Neuronal stem cell (in vitro differentiated cells): ENCODE data around the gene HOXD9.

Source experiments
- DNase-seq: peaks from one replicate; pipeline ENCODE4 v3.0.0-alpha.2; 2013; ENCODE audit warnings: low spot score
- H2AFZ ChIP-seq: one replicate; pipeline ENCODE4 v1.6.1; 2013; ENCODE audit warnings: mild to moderate bottlenecking, low read length, inconsistent platforms
- H2AK5ac ChIP-seq: 2 replicates; pipeline ENCODE4 v1.6.1; 2013; ENCODE audit warnings: low read depth, mild to moderate bottlenecking, inconsistent platforms, low read length, moderate library complexity, mixed read lengths
- H2BK120ac ChIP-seq: 2 replicates; pipeline ENCODE4 v1.6.1; 2013; ENCODE audit warnings: low read depth, mild to moderate bottlenecking, inconsistent platforms, low read length, moderate library complexity, mixed read lengths
- H2BK12ac ChIP-seq: one replicate; pipeline ENCODE4 v1.6.1; 2013; ENCODE audit warnings: low read length, inconsistent platforms
- H2BK15ac ChIP-seq: 2 replicates; pipeline ENCODE4 v1.6.1; 2013; ENCODE audit warnings: mild to moderate bottlenecking, low read length, inconsistent platforms, mixed read lengths
- H2BK5ac ChIP-seq: one replicate; pipeline ENCODE4 v1.6.1; 2013; ENCODE audit warnings: inconsistent platforms, mild to moderate bottlenecking, low read length, moderate library complexity
- H3K14ac ChIP-seq: one replicate; pipeline ENCODE4 v1.6.1; 2013; ENCODE audit warnings: low read length, inconsistent platforms
- H3K18ac ChIP-seq: 2 replicates; pipeline ENCODE4 v1.6.1; 2013; ENCODE audit warnings: low read length, inconsistent platforms
- H3K23ac ChIP-seq: 2 replicates; pipeline ENCODE4 v1.6.1; 2013; ENCODE audit warnings: low read depth, mild to moderate bottlenecking, mixed read lengths, low read length, inconsistent platforms; ENCODE audit not compliant: poor library complexity
- H3K27ac ChIP-seq: replicated peaks from 3 replicates; pipeline ENCODE4 v1.5.1; 2013; ENCODE audit warnings: low read length, inconsistent platforms
- H3K27me3 ChIP-seq, 3 experiments: 2 replicates each; pipeline ENCODE4 v1.6.1; 2013; ENCODE audit warnings: low read length in 3 of 3, mild to moderate bottlenecking in 2 of 3, inconsistent platforms in 1 of 3, low read depth in 1 of 3, mixed read lengths in 1 of 3, moderate library complexity in 1 of 3; ENCODE audit not compliant: control insufficient read depth in 3 of 3, insufficient read depth in 3 of 3
- H3K36me3 ChIP-seq, 2 donors: replicated peaks in 1 of 2; 2 replicates each; pipeline ENCODE4 v1.6.1; 2013; ENCODE audit warnings: low read length in 2 of 2; ENCODE audit not compliant: control insufficient read depth in 2 of 2, insufficient read depth in 2 of 2
- H3K4ac ChIP-seq: 2 replicates; pipeline ENCODE4 v1.6.1; 2013; ENCODE audit warnings: inconsistent platforms, mild to moderate bottlenecking, low read length, moderate library complexity
- H3K4me1 ChIP-seq, 2 donors: 1 replicate in 1 of 2; 2 replicates in 1 of 2; pipeline ENCODE4 v1.6.1; 2013; ENCODE audit warnings: low read length in 2 of 2, low read depth in 1 of 2; ENCODE audit not compliant: control insufficient read depth in 2 of 2, insufficient read depth in 1 of 2
- H3K4me2 ChIP-seq: one replicate; pipeline ENCODE4 v1.6.1; 2013; ENCODE audit warnings: mild to moderate bottlenecking, low read length, inconsistent platforms; ENCODE audit not compliant: insufficient read depth, poor library complexity, severe bottlenecking
- H3K4me3 ChIP-seq, 2 donors: 2 replicates each; pipeline ENCODE4 v1.5.1; 2013; ENCODE audit warnings: low read length in 2 of 2, mild to moderate bottlenecking in 2 of 2, inconsistent platforms in 1 of 2, moderate library complexity in 1 of 2
- H3K79me1 ChIP-seq: one replicate; pipeline ENCODE4 v1.6.1; 2013; ENCODE audit warnings: low read depth, mild to moderate bottlenecking, inconsistent platforms, low read length, moderate library complexity
- H3K9ac ChIP-seq: one replicate; pipeline ENCODE4 v1.6.1; 2013; ENCODE audit warnings: mild to moderate bottlenecking, low read depth, low read length, inconsistent platforms; ENCODE audit not compliant: poor library complexity
- H3K9me3 ChIP-seq, 2 donors: replicated peaks in 1 of 2; 2 replicates each; pipeline versions ENCODE3 to v1.6.1; 2013; ENCODE audit warnings: low read length in 2 of 2, mild to moderate bottlenecking in 2 of 2, inconsistent platforms in 1 of 2, low read depth in 1 of 2, mixed read lengths in 1 of 2, moderate library complexity in 1 of 2; ENCODE audit not compliant: control insufficient read depth in 2 of 2, insufficient read depth in 1 of 2
- H4K8ac ChIP-seq: one replicate; pipeline ENCODE4 v1.6.1; 2013; ENCODE audit warnings: low read depth, mild to moderate bottlenecking, inconsistent platforms, low read length, moderate library complexity
- H4K91ac ChIP-seq: one replicate; pipeline ENCODE4 v1.6.1; 2013; ENCODE audit warnings: low read length, low read depth, mild to moderate bottlenecking, inconsistent platforms; ENCODE audit not compliant: poor library complexity
- WGBS, 2 donors: extraction: QIAGEN DNeasy Blood & Tissue Kit; methylation state at CpG; one replicate each; pipeline ENCODE4 v1.1.7; 2013; ENCODE audit warnings: missing lambda C conversion rate in 2 of 2, mixed read lengths in 1 of 2; ENCODE audit not compliant: insufficient read length in 2 of 2, insufficient replicate concordance in 1 of 2; ENCODE audit errors: extremely low coverage in 2 of 2; 5-methylcytosine and 5-hydroxymethylcytosine counted together

Gene HOXD9

GRCh38 chr2:176151442-176152287, 29.1 kb downstream of the HOXD9 start, which contains the start of gene HOXD4:
TSS of gene HOXD4 (plus strand) at chr2:176151550. CDS start at chr2:176151634, 84 bp downstream.
- no peak within 1 kb of the TSS for H3K27ac ChIP-seq
- H3K4me2 ChIP-seq = no peak within 1 kb of the TSS
- peaks cover 0 to 11% of the 10 kb centered on the region in 2 donors for H3K9me3 ChIP-seq
- H2AK5ac ChIP-seq = no peak within 1 kb of the TSS
- H3K14ac ChIP-seq = no peak within 1 kb of the TSS
- H2BK15ac ChIP-seq = no peak within 1 kb of the TSS
- H2AFZ ChIP-seq = peak within 1 kb of the TSS; percentile 54
- no peak within 1 kb of the TSS for H2BK5ac ChIP-seq
- H4K91ac ChIP-seq = no peak within 1 kb of the TSS
- H3K79me1 ChIP-seq = no peaks in the 10 kb centered on the region
- no peak within 1 kb of the TSS for H4K8ac ChIP-seq
- no peaks in the 10 kb centered on the region for H3K36me3 ChIP-seq
- H3K9ac ChIP-seq = no peak within 1 kb of the TSS
- no peak within 1 kb of the TSS for H2BK120ac ChIP-seq
- peaks cover 69 to 100% (median 97%) of the 10 kb centered on the region in 3 experiments for H3K27me3 ChIP-seq
- peak within 1 kb of the TSS; percentile 59 for H3K23ac ChIP-seq
- no CpG with 5 or more reads among the region's 55 CpGs for WGBS, 2 donors
- no peak within 1 kb of the TSS for H3K18ac ChIP-seq
- no peak within 1 kb of the TSS for H3K4ac ChIP-seq
- H3K4me1 ChIP-seq = no peaks in the 10 kb centered on the region
- no peak within 1 kb of the TSS for H2BK12ac ChIP-seq
- no peak for DNase-seq
- H3K4me3 ChIP-seq = no peak within 1 kb of the TSS

- H3K4me3 ChIP-seq = no peak overlapping the region
- H3K4me2 ChIP-seq = no peak overlapping the region
- H3K9me3 ChIP-seq = peaks cover 0 to 10% of the 10 kb centered on the region in 2 donors
- WGBS, 2 donors = no CpG with 5 or more reads among the region's 48 CpGs
- no peak overlapping the region for H3K9ac ChIP-seq
- H3K27me3 ChIP-seq = peaks cover 74 to 100% (median 97%) of the 10 kb centered on the region in 3 experiments
- no peak overlapping the region for H2BK5ac ChIP-seq
- H2AFZ ChIP-seq = peak overlapping the region; percentile 49
- no peak overlapping the region for H2BK15ac ChIP-seq
- no peak overlapping the region for H3K27ac ChIP-seq
- H3K18ac ChIP-seq = no peak overlapping the region
- H3K36me3 ChIP-seq = no peaks in the 10 kb centered on the region
- no peaks in the 10 kb centered on the region for H3K79me1 ChIP-seq
- no peak overlapping the region for H2BK12ac ChIP-seq
- H3K4ac ChIP-seq = no peak overlapping the region
- no peak overlapping the region for H2AK5ac ChIP-seq
- no peak overlapping the region for H3K23ac ChIP-seq
- no peak overlapping the region for H4K91ac ChIP-seq
- H3K14ac ChIP-seq = no peak overlapping the region
- H3K4me1 ChIP-seq = peaks cover 0 to 2% of the 10 kb centered on the region in 2 donors
- no peak for DNase-seq
- no peak overlapping the region for H4K8ac ChIP-seq
- H2BK120ac ChIP-seq = no peak overlapping the region
These were observed 30.0 kb downstream of the HOXD9 start for GRCh38 chr2:176152350-176153181.

- Histone ChIP-seq H4K8ac (no peak overlapping the region), H3K4me3 (no peak overlapping the region), H4K91ac (no peak overlapping the region), H2BK15ac (no peak overlapping the region), H3K79me1 (no peaks in the 10 kb centered on the region), H2AK5ac (no peak overlapping the region), H3K9ac (no peak overlapping the region), H3K4ac (no peak overlapping the region), H3K27me3 (peaks cover 70 to 100% (median 97%) of the 10 kb centered on the region in 3 experiments), H3K36me3 (no peaks in the 10 kb centered on the region), H3K14ac (no peak overlapping the region), H2BK12ac (no peak overlapping the region), H3K9me3 (peaks cover 0 to 8% of the 10 kb centered on the region in 2 donors), H3K4me2 (no peak overlapping the region), H2BK120ac (no peak overlapping the region), H2BK5ac (no peak overlapping the region), H3K23ac (no peak overlapping the region), H3K18ac (no peak overlapping the region), H3K27ac (no peak overlapping the region), H3K4me1 (peaks cover 0 to 9% of the 10 kb centered on the region in 2 donors), H2AFZ (no peak overlapping the region)
- no peak for DNase-seq
- WGBS, 2 donors = no CpG with 5 or more reads among the region's 11 CpGs
These were observed 32.2 kb downstream of the HOXD9 start for GRCh38 chr2:176154576-176155252.
